NCI-H128 (cell line): ENCODE results near the gene MYOF.
"Not testable (repeated sequence)": the region's sequence is repeated elsewhere in the genome, so short reads cannot be mapped to it uniquely, and the experiment has no call there.

Experiments used
- DNase-seq: peaks from one replicate; lab custom pipeline; 2025; ENCODE audit not compliant: unreplicated experiment; lab: John Stamatoyannopoulos, UW

MYOF gene

GRCh38 chr10:93425861-93426260, 56.3 kb downstream of the MYOF start:
- no peak for DNase-seq

GRCh38 chr10:93422118-93422517, 60.0 kb downstream of the MYOF start:
- DNase-seq = no peak

- no peak for DNase-seq
Measured at GRCh38 chr10:93420944-93421825, 60.9 kb downstream of the MYOF start.

GRCh38 chr10:93420091-93420490, 62.0 kb downstream of the MYOF start:
- DNase-seq = no peak

- DNase-seq = not testable (repeated sequence)
Measured at GRCh38 chr10:93419016-93419415, 63.1 kb downstream of the MYOF start.

- DNase-seq = no peak
Measured at GRCh38 chr10:93417921-93418320, 64.2 kb downstream of the MYOF start.

GRCh38 chr10:93417266-93417665, 64.9 kb downstream of the MYOF start:
- DNase-seq = no peak

GRCh38 chr10:93416824-93417223, 65.3 kb downstream of the MYOF start:
- no peak for DNase-seq

- no peak for DNase-seq
Measured at GRCh38 chr10:93415693-93416092, 66.4 kb downstream of the MYOF start.

GRCh38 chr10:93413252-93413689, 68.9 kb downstream of the MYOF start:
- DNase-seq = no peak

- no peak for DNase-seq
Measured at GRCh38 chr10:93412801-93413200, 69.3 kb downstream of the MYOF start.

GRCh38 chr10:93410697-93411348, 71.3 kb downstream of the MYOF start:
- DNase-seq = no peak

GRCh38 chr10:93408783-93409182, 73.4 kb downstream of the MYOF start:
- no peak for DNase-seq

GRCh38 chr10:93406364-93407145, 75.6 kb downstream of the MYOF start:
- DNase-seq = no peak

- no peak for DNase-seq
Measured at GRCh38 chr10:93404048-93404354, 78.1 kb downstream of the MYOF start.

GRCh38 chr10:93403152-93404047, 78.7 kb downstream of the MYOF start:
- DNase-seq = no peak

- DNase-seq = no peak
Measured at GRCh38 chr10:93402192-93402591, 79.9 kb downstream of the MYOF start.

- DNase-seq = no peak
Measured at GRCh38 chr10:93398528-93398927, 83.6 kb downstream of the MYOF start.

- DNase-seq = no peak
Measured at GRCh38 chr10:93397020-93397419, 85.1 kb downstream of the MYOF start.

GRCh38 chr10:93393211-93393610, 88.9 kb downstream of the MYOF start:
- DNase-seq = no peak

GRCh38 chr10:93392121-93392520, 90.0 kb downstream of the MYOF start:
- DNase-seq = no peak
